Measurements from ENCODE around the gene LOXHD1.

GRCh38 chr18:46636040-46636630, 20.9 kb downstream of the LOXHD1 start:
- TF ChIP-seq GATA3 (IDR thresholded peaks at IDR 0.05; ENCODE audit: low read depth, low read length) (no peak), GATA2 (IDR thresholded peaks at IDR 0.05; ENCODE audit: low read depth, low read length) (no peak)

Measured in SH-SY5Y (cell line).